ENCODE results near the gene SPATS2. TPM values are rescaled to one million over a fixed set of nuclear protein-coding genes. Genes with fewer than 3 reads are reported as not detected.
A peak's percentile ranks its signal among the peaks of the same experiment; 100 is the strongest.

Gene SPATS2
- total RNA-seq, 1 experiment from 2014 or later = 74.2 TPM

DNA sequence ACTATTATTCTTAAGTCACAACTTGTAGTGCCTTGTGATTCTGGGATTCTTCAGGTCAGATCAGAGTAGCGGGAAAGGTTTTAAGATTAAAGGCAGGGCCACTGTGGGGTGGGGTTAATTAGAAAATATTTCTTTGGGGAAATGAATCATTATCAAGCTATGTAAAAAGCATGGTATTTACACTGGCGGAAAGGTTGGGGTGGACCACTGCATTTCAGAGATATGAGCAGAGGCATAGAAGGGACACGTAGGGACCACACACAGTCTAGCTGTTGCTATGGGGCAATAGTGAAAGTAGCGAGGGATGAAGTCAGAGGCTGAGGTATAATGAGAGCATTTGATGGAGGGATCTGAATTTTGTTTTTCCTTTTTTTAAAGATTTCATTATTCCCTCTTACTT, 139.9 kb downstream of the SPATS2 start:
- peak overlapping the region; percentile 44 for H3K4me2 ChIP-seq (ENCODE audit: low read length)
- no TSS peak for BruUV-seq (replicated peaks)
- peak; percentile 64 for TF ChIP-seq CEBPB (IDR thresholded peaks at IDR 0.05; ENCODE audit: low read depth)
- TF ChIP-seq RAD21 (IDR thresholded peaks at IDR 0.05; ENCODE audit: low read depth) = no peak
- TF ChIP-seq, protein P1, sequence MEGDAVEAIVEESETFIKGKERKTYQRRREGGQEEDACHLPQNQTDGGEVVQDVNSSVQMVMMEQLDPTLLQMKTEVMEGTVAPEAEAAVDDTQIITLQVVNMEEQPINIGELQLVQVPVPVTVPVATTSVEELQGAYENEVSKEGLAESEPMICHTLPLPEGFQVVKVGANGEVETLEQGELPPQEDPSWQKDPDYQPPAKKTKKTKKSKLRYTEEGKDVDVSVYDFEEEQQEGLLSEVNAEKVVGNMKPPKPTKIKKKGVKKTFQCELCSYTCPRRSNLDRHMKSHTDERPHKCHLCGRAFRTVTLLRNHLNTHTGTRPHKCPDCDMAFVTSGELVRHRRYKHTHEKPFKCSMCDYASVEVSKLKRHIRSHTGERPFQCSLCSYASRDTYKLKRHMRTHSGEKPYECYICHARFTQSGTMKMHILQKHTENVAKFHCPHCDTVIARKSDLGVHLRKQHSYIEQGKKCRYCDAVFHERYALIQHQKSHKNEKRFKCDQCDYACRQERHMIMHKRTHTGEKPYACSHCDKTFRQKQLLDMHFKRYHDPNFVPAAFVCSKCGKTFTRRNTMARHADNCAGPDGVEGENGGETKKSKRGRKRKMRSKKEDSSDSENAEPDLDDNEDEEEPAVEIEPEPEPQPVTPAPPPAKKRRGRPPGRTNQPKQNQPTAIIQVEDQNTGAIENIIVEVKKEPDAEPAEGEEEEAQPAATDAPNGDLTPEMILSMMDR (IDR thresholded peaks at IDR 0.05 in 2 of 3, conservative IDR thresholded peaks at IDR 0.05 in 1 of 3; ENCODE audit: borderline replicate concordance in 1 of 3, insufficient read depth in 1 of 3, low read depth in 2 of 3, low read length in 2 of 3) = no peak
- TF ChIP-seq EZH2phosphoT487 (IDR thresholded peaks at IDR 0.05; ENCODE audit: borderline replicate concordance) = no peak
- TF ChIP-seq, protein P2, sequence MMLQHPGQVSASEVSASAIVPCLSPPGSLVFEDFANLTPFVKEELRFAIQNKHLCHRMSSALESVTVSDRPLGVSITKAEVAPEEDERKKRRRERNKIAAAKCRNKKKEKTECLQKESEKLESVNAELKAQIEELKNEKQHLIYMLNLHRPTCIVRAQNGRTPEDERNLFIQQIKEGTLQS (IDR thresholded peaks at IDR 0.05) = no peak
- TF ChIP-seq, protein P3, sequence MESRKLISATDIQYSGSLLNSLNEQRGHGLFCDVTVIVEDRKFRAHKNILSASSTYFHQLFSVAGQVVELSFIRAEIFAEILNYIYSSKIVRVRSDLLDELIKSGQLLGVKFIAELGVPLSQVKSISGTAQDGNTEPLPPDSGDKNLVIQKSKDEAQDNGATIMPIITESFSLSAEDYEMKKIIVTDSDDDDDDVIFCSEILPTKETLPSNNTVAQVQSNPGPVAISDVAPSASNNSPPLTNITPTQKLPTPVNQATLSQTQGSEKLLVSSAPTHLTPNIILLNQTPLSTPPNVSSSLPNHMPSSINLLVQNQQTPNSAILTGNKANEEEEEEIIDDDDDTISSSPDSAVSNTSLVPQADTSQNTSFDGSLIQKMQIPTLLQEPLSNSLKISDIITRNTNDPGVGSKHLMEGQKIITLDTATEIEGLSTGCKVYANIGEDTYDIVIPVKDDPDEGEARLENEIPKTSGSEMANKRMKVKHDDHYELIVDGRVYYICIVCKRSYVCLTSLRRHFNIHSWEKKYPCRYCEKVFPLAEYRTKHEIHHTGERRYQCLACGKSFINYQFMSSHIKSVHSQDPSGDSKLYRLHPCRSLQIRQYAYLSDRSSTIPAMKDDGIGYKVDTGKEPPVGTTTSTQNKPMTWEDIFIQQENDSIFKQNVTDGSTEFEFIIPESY (IDR thresholded peaks at IDR 0.05; ENCODE audit: extremely low read depth, insufficient replicate concordance, low read length) = no peak
- TF ChIP-seq ZFX (IDR thresholded peaks at IDR 0.05) = no peak
- TF ChIP-seq YY1 (IDR thresholded peaks at IDR 0.05; ENCODE audit: extremely low read depth, insufficient replicate concordance, low read depth, low read length) = no peak
- TF ChIP-seq, protein P4, sequence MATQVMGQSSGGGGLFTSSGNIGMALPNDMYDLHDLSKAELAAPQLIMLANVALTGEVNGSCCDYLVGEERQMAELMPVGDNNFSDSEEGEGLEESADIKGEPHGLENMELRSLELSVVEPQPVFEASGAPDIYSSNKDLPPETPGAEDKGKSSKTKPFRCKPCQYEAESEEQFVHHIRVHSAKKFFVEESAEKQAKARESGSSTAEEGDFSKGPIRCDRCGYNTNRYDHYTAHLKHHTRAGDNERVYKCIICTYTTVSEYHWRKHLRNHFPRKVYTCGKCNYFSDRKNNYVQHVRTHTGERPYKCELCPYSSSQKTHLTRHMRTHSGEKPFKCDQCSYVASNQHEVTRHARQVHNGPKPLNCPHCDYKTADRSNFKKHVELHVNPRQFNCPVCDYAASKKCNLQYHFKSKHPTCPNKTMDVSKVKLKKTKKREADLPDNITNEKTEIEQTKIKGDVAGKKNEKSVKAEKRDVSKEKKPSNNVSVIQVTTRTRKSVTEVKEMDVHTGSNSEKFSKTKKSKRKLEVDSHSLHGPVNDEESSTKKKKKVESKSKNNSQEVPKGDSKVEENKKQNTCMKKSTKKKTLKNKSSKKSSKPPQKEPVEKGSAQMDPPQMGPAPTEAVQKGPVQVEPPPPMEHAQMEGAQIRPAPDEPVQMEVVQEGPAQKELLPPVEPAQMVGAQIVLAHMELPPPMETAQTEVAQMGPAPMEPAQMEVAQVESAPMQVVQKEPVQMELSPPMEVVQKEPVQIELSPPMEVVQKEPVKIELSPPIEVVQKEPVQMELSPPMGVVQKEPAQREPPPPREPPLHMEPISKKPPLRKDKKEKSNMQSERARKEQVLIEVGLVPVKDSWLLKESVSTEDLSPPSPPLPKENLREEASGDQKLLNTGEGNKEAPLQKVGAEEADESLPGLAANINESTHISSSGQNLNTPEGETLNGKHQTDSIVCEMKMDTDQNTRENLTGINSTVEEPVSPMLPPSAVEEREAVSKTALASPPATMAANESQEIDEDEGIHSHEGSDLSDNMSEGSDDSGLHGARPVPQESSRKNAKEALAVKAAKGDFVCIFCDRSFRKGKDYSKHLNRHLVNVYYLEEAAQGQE (IDR thresholded peaks at IDR 0.05; ENCODE audit: low read depth) = no peak
- TF ChIP-seq SIN3A (IDR thresholded peaks at IDR 0.05; ENCODE audit: low read depth) = peak; percentile 54
- TF ChIP-seq ZNF274 (IDR thresholded peaks at IDR 0.05; ENCODE audit: low read depth, low read length) = no peak
- TF ChIP-seq POLR2A (IDR thresholded peaks at IDR 0.05; ENCODE audit: borderline replicate concordance, extremely low read depth, insufficient read depth, insufficient read length) = no peak
- TF ChIP-seq ELF1 (IDR thresholded peaks at IDR 0.05; ENCODE audit: borderline replicate concordance, low read depth) = no peak; the same call in 1 of the 2 replicates
- TF ChIP-seq, protein P5, sequence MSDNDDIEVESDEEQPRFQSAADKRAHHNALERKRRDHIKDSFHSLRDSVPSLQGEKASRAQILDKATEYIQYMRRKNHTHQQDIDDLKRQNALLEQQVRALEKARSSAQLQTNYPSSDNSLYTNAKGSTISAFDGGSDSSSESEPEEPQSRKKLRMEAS (IDR thresholded peaks at IDR 0.05) = peak; percentile 33; the same call in 1 of the 2 replicates
- TF ChIP-seq EZH2 (IDR thresholded peaks at IDR 0.05) = no peak
- no peak; the same call in none of the 2 replicates for TF ChIP-seq CBX3 (IDR thresholded peaks at IDR 0.05; ENCODE audit: low read depth)
- TF ChIP-seq FOSL1 (IDR thresholded peaks at IDR 0.05; ENCODE audit: low read depth) = peak; percentile 84
- TF ChIP-seq POLR2AphosphoS5 (IDR thresholded peaks at IDR 0.05; ENCODE audit: low read depth, low read length) = peak; percentile 45; the same call in 1 of the 2 replicates
- peak; percentile 86 for TF ChIP-seq SP1 (IDR thresholded peaks at IDR 0.05; ENCODE audit: low read depth)
- no peak for TF ChIP-seq TCF7L2 (IDR thresholded peaks at IDR 0.05; ENCODE audit: borderline replicate concordance, extremely low read depth, insufficient read depth, insufficient read length)

More for the DNA sequence above, 139.9 kb downstream of the SPATS2 start:
- ChIA-PET CTCF (interaction anchor here (1.0 to 2.0 kb wide), 2 partner anchors 150 to 165 kb away, joined by 3 to 8 read pairs; no protein-coding TSS in a partner anchor), RAD21 (ENCODE audit: low non-redundant PET in 1 of 2, low total read pairs in 2 of 2, uncharacterized antibody in 2 of 2, unreplicated experiment in 2 of 2) (interaction anchor here in 1 of 2 experiments (0.5 kb wide), 1 partner anchor 8 kb away, joined by 5 read pairs; no protein-coding TSS in a partner anchor), POLR2A (interaction anchor here (1.0 to 1.6 kb wide), 3 partner anchors 8 to 241 kb away, joined by 3 to 4 read pairs (median 4); no protein-coding TSS in a partner anchor)
- H2AFZ ChIP-seq (ENCODE audit: low read depth, low read length, poor library complexity, severe bottlenecking) = no peak overlapping the region
- H3K36me3 ChIP-seq (ENCODE audit: control insufficient read depth in 1 of 2, insufficient read depth in 2 of 2, low read length in 2 of 2) = peaks cover 0 to 14% of the 10 kb centered on the region in 2 experiments; a peak in 2 of 4 replicates
- ATAC-seq = peak; percentile 77
- H4K20me1 ChIP-seq (ENCODE audit: insufficient read depth) = no peaks in the 10 kb centered on the region
- peak; percentile 76 for DNase-seq (ENCODE audit: low read depth, low spot score)
- peak overlapping the region; percentile 28 for H3K9ac ChIP-seq (ENCODE audit: low read length)
- peak overlapping the region in 1 of 2 experiments; percentile 2; a peak in 1 of 4 replicates for H3K4me3 ChIP-seq (replicated peaks in 1 of 2; ENCODE audit: low read depth in 1 of 2, low read length in 2 of 2)
- H3K27ac ChIP-seq (ENCODE audit: low read depth, low read length) = peak overlapping the region; percentile 95
- intact Hi-C loops (cut with micrococcal nuclease) = no loop called here
- peaks cover 91 to 99% of the 10 kb centered on the region in 2 experiments for H3K4me1 ChIP-seq (ENCODE audit: control insufficient read depth in 1 of 2, insufficient read depth in 2 of 2, low read length in 2 of 2)
- H3K27me3 ChIP-seq (ENCODE audit: insufficient read depth, low read length) = no peaks in the 10 kb centered on the region
- no peaks in the 10 kb centered on the region for H3K9me2 ChIP-seq (ENCODE audit: insufficient read depth)
- H3K79me2 ChIP-seq (ENCODE audit: insufficient read depth, low read length) = peaks cover 9% of the 10 kb centered on the region; the same call in 1 of the 2 replicates
- no peaks in the 10 kb centered on the region for H3K9me3 ChIP-seq (ENCODE audit: control insufficient read depth in 1 of 2, insufficient read depth in 1 of 2, low read depth in 1 of 2, low read length in 2 of 2)
